GM12878 (cell line): ENCODE measurements around the gene ADAMTSL3. TPM values are rescaled to one million over a fixed set of nuclear protein-coding genes. Genes with fewer than 3 reads are reported as not detected.

Experiments used
- ATAC-seq: fragments of 200-7000 bp; cut with Tn5 transposase; 3 replicates; pipeline ENCODE4 v1.9.1; 2020; ENCODE audit warnings: mild to moderate bottlenecking, moderate library complexity
- BruUV-seq: library from RNA; stranded (reverse); fragments of 400-500 nt; replicated peaks from 2 replicates; lab custom pipeline; 2021; lab: Mats Ljungman, UMichigan
- CTCF ChIA-PET: fragments of 300-600 bp; sonication (Branson Sonifier 250); formaldehyde crosslinking; extraction: SDS; loops from one replicate; lab custom pipeline; 2021; ENCODE audit warnings: inconsistent platforms; lab: Yijun Ruan, JAX
- POLR2A ChIA-PET: fragments of 350-600 bp; formaldehyde crosslinking; extraction: SDS; loops from one replicate; lab custom pipeline; 2021; ENCODE audit warnings: inconsistent platforms; lab: Charles Lee
- RAD21 ChIA-PET: fragments of 300-600 bp; sonication (Branson Sonifier 250); formaldehyde crosslinking; loops from one replicate; lab custom pipeline; 2023; ENCODE audit warnings: antibody characterized with exemption; ENCODE audit not compliant: unreplicated experiment; lab: Charles Lee
- SMC1A ChIA-PET: fragments of 300-600 bp; sonication (Branson Sonifier 250); formaldehyde crosslinking; loops from one replicate; lab custom pipeline; 2023; ENCODE audit not compliant: unreplicated experiment, uncharacterized antibody; lab: Charles Lee
- DNase-seq: peaks from one replicate; pipeline ENCODE4 v3.0.0-alpha.2; 2011; ENCODE audit warnings: low read depth, low spot score
- FAIRE-seq: peaks from 3 replicates; lab custom pipeline; 2011; peaks lifted over from hg19 to GRCh38; lab: Jason Lieb, UNC
- H2AFZ ChIP-seq: 2 replicates; pipeline ENCODE4 v1.6.0; 2011; ENCODE audit warnings: low read depth, low read length, control low read depth; ENCODE audit not compliant: control insufficient read depth
- H3K27ac ChIP-seq: 2 replicates; pipeline ENCODE4 v1.5.1; 2011; ENCODE audit warnings: control low read depth; ENCODE audit not compliant: control insufficient read depth, insufficient read depth
- H3K27me3 ChIP-seq, 2 experiments: replicated peaks in 1 of 2; 2 replicates each; pipeline versions ENCODE4 v1.6.0 to v1.6.1; 2011; ENCODE audit warnings: low read length in 1 of 2; ENCODE audit not compliant: control insufficient read depth in 2 of 2, insufficient read depth in 2 of 2
- H3K36me3 ChIP-seq, 2 experiments: 2 replicates each; pipeline ENCODE4 v1.5.1; 2011; ENCODE audit warnings: low read length in 1 of 2; ENCODE audit not compliant: control insufficient read depth in 2 of 2, insufficient read depth in 2 of 2
- H3K4me1 ChIP-seq: 2 replicates; pipeline ENCODE4 v1.6.1; 2011; ENCODE audit warnings: mild to moderate bottlenecking, low read length, moderate library complexity, mixed read lengths; ENCODE audit not compliant: control insufficient read depth, insufficient read depth
- H3K4me2 ChIP-seq: 2 replicates; pipeline ENCODE4 v1.6.0; 2011; ENCODE audit warnings: control low read depth; ENCODE audit not compliant: control insufficient read depth, insufficient read depth
- H3K4me3 ChIP-seq: fragments of 200-600 bp; sonication (generic); 2 replicates; pipeline ENCODE4 v1.5.1; 2016
- H3K79me2 ChIP-seq: 2 replicates; pipeline ENCODE4 v1.6.0; 2011; ENCODE audit warnings: low read length; ENCODE audit not compliant: control insufficient read depth, insufficient read depth
- H3K9ac ChIP-seq: 2 replicates; pipeline ENCODE4 v1.8.0; 2011; ENCODE audit warnings: low read length, control low read depth, mixed read lengths; ENCODE audit not compliant: control insufficient read depth, insufficient read depth
- H3K9me3 ChIP-seq: replicated peaks from 3 replicates; pipeline ENCODE4 v1.5.1; 2011; ENCODE audit warnings: mild to moderate bottlenecking, low read length; ENCODE audit not compliant: control insufficient read depth, insufficient read depth
- H4K20me1 ChIP-seq: 2 replicates; pipeline ENCODE4 v1.6.0; 2011; ENCODE audit not compliant: control insufficient read depth, insufficient read depth
- CREM ChIP-seq: IDR thresholded peaks from 2 replicates; pipeline ENCODE4 v1.6.1; 2014; ENCODE audit warnings: antibody characterized with exemption, low read depth
- HCFC1 ChIP-seq: fragments of 150-350 bp; IDR thresholded peaks from 2 replicates; pipeline ENCODE4 v1.6.1; 2014; ENCODE audit warnings: low read length
- HDGF ChIP-seq: fragments of 450-650 bp; IDR thresholded peaks from 2 replicates; pipeline ENCODE4 v1.6.1; 2016; ENCODE audit warnings: antibody characterized with exemption
- JUND ChIP-seq: IDR thresholded peaks from 2 replicates; pipeline ENCODE4 v1.6.1; 2012; ENCODE audit warnings: low read depth, mild to moderate bottlenecking, low read length, improper control_type of control experiment, moderate library complexity
- POLR2A ChIP-seq: IDR thresholded peaks from 2 replicates; pipeline ENCODE4 v1.6.1; 2011; ENCODE audit warnings: low read depth, mild to moderate bottlenecking, low read length
- SREBF1 ChIP-seq: IDR thresholded peaks from 2 replicates; pipeline ENCODE4 v1.6.1; 2012; ENCODE audit warnings: mild to moderate bottlenecking, low read length
- YBX1 ChIP-seq: fragments of 450-650 bp; IDR thresholded peaks from 2 replicates; pipeline ENCODE4 v1.6.1; 2016; ENCODE audit warnings: antibody characterized with exemption
- YY1 ChIP-seq: IDR thresholded peaks from 2 replicates; pipeline ENCODE4 v1.6.1; 2011; ENCODE audit warnings: low read depth, mild to moderate bottlenecking, low read length
- whole genome bisulfite sequencing: methylation state at CpG from one replicate; pipeline ENCODE4 v1.1.6; 2016; ENCODE audit warnings: low lambda C conversion rate; ENCODE audit not compliant: insufficient replicate concordance, insufficient coverage; ENCODE audit errors: missing lambda C conversion rate; 5-methylcytosine and 5-hydroxymethylcytosine counted together
- in situ Hi-C: fragments of 300-500 bp; cut with MboI; formaldehyde crosslinking; loops from 9 replicates; pipeline ENCODE4 v1.14.3; 2018; ENCODE audit warnings: mixed read lengths
- intact Hi-C: fragments of 100-400 bp; cut with micrococcal nuclease; formaldehyde crosslinking; loops from one replicate; pipeline ENCODE4 v1.14.2; 2022; ENCODE audit not compliant: unreplicated experiment
- polyA plus RNA-seq, 11 experiments: library from polyadenylated mRNA; depleted of rRNA in 4 of 11; unstranded in 6 of 11; stranded (reverse) in 5 of 11; fragments of >200 nt; fragmentation: Nextera tagmentation in 4 of 11; fragmentation: Illumina TruSeq in 1 of 11; extraction: Ambion mirVana in 4 of 11; extraction: Trizol in 1 of 11; gene quantifications; 1 replicate in 1 of 11; 2 replicates in 10 of 11; pipeline versions ENCODE4 v1.2.1 to v1.2.3, GENCODE V29; 2011 to 2016; ENCODE audit warnings: inconsistent platforms in 2 of 11, missing spikeins in 2 of 11, low read depth in 1 of 11
- total RNA-seq, 4 experiments: library from RNA; depleted of rRNA in 3 of 4; stranded (reverse); fragments of >200 nt in 3 of 4; fragmentation: Illumina TruSeq in 1 of 4; extraction: Trizol in 1 of 4; gene quantifications; 2 replicates each; pipeline versions ENCODE4 v1.2.1 to v1.2.3, GENCODE V29; 2013 to 2021
- TF ChIP-seq, protein P1 (sequence below): fragments of 450-650 bp; IDR thresholded peaks from 2 replicates; pipeline ENCODE4 v1.6.1; 2014; ENCODE audit warnings: mild to moderate bottlenecking
- TF ChIP-seq, protein P2 (sequence below): IDR thresholded peaks from 2 replicates; pipeline ENCODE4 v1.6.1; 2011; ENCODE audit warnings: mild to moderate bottlenecking, low read depth, low read length, moderate library complexity; ENCODE audit not compliant: insufficient replicate concordance
- TF ChIP-seq, protein P3 (sequence below): fragments of 450-650 bp; formaldehyde crosslinking; IDR thresholded peaks from 2 replicates; pipeline ENCODE4 v1.5.0; 2022; ENCODE audit warnings: mild to moderate bottlenecking, missing genetic modification characterization

Gene ADAMTSL3
- total and polyA plus RNA-seq, 10 of the 15 experiments (the other 5 are each of a cell fraction or from before 2014, with no cell fraction given): 0.01 to 0.28 (median 0.13) TPM

DNA sequence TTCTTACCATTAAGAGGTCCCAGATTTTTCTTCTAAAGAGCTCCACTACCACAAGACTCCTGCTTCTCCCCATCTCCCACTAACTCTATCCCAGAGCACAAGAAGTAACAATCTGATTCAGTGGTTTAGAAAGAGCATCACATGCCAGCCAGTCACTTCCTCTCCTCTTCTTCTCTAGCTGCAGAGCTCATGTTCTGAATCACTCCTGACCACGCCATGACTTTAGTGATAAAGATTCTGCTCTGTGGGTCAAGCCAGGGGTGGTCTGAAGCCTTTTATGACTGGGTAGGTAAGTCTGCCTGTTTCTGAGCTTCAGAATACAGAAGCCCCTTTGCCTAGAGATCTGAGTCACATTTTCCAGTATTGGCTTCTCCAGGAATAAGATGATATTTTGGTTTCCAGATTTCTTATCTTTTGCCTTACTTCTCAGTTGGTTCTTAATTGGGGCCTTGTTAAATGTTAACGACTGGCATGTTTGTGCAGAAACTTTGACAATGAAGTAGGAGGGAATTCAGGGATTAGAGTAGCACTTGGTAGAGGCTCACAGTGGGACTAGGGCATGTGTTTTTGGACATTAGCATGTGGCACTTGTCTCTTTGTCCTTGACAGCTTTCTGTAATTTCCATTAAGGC is 27.6 kb upstream of the ADAMTSL3 start:
- RAD21 ChIA-PET: no interaction called here
- in situ Hi-C loops: no loop called here
- FAIRE-seq (no peak), DNase-seq (no peak), ATAC-seq (no peak)
- H3K4me1 ChIP-seq: no peaks in the 10 kb centered on the region
- no peak overlapping the region for H3K9ac ChIP-seq
- no peaks in the 10 kb centered on the region for H3K36me3 ChIP-seq
- WGBS: 5% methylated on average over 2 of the region's 2 CpGs
- intact Hi-C loops: no loop called here
- no peaks in the 10 kb centered on the region for H4K20me1 ChIP-seq
- TF ChIP-seq SREBF1 (no peak), POLR2A (no peak)
- POLR2A ChIA-PET: no interaction called here
- SMC1A ChIA-PET: interaction anchor here (0.8 kb wide), 1 partner anchor 9 kb away, joined by 3 read pairs; no protein-coding TSS in a partner anchor
- H3K27me3 ChIP-seq: no peaks in the 10 kb centered on the region
- H3K79me2 ChIP-seq: no peaks in the 10 kb centered on the region
- no peak overlapping the region for H3K27ac ChIP-seq
- no peak overlapping the region for H3K4me2 ChIP-seq
- no peaks in the 10 kb centered on the region; the same call in 1 of the 3 replicates for H3K9me3 ChIP-seq
- BruUV-seq: no TSS peak
- H2AFZ ChIP-seq: no peak overlapping the region
- CTCF ChIA-PET: no interaction called here
- H3K4me3 ChIP-seq: no peak overlapping the region

DNA sequence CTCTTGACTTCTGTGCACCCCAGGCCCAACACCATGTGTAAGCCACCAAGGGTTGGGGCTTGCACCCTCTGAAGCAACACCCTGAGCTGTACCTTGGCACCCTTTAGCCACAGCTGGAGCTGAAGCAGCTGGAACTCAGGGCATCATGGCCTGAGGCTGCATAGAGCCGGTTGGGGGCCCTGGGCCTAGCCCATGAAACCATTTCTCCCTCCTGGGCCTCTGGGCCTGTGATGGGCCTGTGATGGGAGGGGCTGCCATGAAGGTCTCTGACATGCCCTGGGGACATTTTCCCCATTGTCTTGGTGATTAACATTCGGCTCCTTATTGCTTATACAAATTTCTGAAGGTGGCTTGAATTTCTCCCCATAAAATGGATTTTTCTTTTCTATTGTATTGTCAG is 22.4 kb upstream of the ADAMTSL3 start:
- RAD21 ChIA-PET: no interaction called here
- no peak for DNase-seq
- intact Hi-C loops (no loop called here), in situ Hi-C loops (no loop called here)
- CTCF ChIA-PET: no interaction called here
- no peaks in the 10 kb centered on the region for H4K20me1 ChIP-seq
- H3K27ac ChIP-seq: no peak overlapping the region
- POLR2A ChIA-PET: no interaction called here
- no peak overlapping the region for H3K4me3 ChIP-seq
- no peak for ATAC-seq
- BruUV-seq: no TSS peak
- 15% methylated on average over 2 of the region's 2 CpGs for WGBS
- no peak overlapping the region for H2AFZ ChIP-seq
- no peaks in the 10 kb centered on the region; a peak in 1 of 4 replicates for H3K27me3 ChIP-seq
- no peaks in the 10 kb centered on the region for H3K36me3 ChIP-seq
- H3K79me2 ChIP-seq: no peaks in the 10 kb centered on the region
- no peak for FAIRE-seq
- SMC1A ChIA-PET: no interaction called here
- no peak overlapping the region for H3K4me2 ChIP-seq
- no peak overlapping the region for H3K9ac ChIP-seq
- H3K4me1 ChIP-seq: no peaks in the 10 kb centered on the region
- H3K9me3 ChIP-seq: no peaks in the 10 kb centered on the region; the same call in 1 of the 3 replicates
- no peak for TF ChIP-seq HCFC1
- TF ChIP-seq JUND: no peak
- TF ChIP-seq, protein P1, sequence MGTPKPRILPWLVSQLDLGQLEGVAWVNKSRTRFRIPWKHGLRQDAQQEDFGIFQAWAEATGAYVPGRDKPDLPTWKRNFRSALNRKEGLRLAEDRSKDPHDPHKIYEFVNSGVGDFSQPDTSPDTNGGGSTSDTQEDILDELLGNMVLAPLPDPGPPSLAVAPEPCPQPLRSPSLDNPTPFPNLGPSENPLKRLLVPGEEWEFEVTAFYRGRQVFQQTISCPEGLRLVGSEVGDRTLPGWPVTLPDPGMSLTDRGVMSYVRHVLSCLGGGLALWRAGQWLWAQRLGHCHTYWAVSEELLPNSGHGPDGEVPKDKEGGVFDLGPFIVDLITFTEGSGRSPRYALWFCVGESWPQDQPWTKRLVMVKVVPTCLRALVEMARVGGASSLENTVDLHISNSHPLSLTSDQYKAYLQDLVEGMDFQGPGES: no peak
- no peak for TF ChIP-seq HDGF
- TF ChIP-seq YY1: no peak
- no peak for TF ChIP-seq YBX1
- no peak for TF ChIP-seq CREM
- TF ChIP-seq, protein P2, sequence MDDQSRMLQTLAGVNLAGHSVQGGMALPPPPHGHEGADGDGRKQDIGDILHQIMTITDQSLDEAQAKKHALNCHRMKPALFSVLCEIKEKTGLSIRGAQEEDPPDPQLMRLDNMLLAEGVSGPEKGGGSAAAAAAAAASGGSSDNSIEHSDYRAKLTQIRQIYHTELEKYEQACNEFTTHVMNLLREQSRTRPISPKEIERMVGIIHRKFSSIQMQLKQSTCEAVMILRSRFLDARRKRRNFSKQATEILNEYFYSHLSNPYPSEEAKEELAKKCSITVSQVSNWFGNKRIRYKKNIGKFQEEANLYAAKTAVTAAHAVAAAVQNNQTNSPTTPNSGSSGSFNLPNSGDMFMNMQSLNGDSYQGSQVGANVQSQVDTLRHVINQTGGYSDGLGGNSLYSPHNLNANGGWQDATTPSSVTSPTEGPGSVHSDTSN: no peak
- TF ChIP-seq, protein P3, sequence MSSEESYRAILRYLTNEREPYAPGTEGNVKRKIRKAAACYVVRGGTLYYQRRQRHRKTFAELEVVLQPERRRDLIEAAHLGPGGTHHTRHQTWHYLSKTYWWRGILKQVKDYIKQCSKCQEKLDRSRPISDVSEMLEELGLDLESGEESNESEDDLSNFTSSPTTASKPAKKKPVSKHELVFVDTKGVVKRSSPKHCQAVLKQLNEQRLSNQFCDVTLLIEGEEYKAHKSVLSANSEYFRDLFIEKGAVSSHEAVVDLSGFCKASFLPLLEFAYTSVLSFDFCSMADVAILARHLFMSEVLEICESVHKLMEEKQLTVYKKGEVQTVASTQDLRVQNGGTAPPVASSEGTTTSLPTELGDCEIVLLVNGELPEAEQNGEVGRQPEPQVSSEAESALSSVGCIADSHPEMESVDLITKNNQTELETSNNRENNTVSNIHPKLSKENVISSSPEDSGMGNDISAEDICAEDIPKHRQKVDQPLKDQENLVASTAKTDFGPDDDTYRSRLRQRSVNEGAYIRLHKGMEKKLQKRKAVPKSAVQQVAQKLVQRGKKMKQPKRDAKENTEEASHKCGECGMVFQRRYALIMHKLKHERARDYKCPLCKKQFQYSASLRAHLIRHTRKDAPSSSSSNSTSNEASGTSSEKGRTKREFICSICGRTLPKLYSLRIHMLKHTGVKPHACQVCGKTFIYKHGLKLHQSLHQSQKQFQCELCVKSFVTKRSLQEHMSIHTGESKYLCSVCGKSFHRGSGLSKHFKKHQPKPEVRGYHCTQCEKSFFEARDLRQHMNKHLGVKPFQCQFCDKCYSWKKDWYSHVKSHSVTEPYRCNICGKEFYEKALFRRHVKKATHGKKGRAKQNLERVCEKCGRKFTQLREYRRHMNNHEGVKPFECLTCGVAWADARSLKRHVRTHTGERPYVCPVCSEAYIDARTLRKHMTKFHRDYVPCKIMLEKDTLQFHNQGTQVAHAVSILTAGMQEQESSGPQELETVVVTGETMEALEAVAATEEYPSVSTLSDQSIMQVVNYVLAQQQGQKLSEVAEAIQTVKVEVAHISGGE (CRISPR knock-in tag): no peak
